Mesendoderm (in vitro differentiated cells): ENCODE data around the gene RCBTB2.
A peak's percentile ranks its signal among the peaks of the same experiment; 100 is the strongest.

Experiments
- DNase-seq: peaks from one replicate; pipeline ENCODE4 v3.0.0; 2013
- H2AK5ac ChIP-seq: 2 replicates; pipeline ENCODE4 v1.6.1; 2013; ENCODE audit warnings: low read length, inconsistent platforms
- H2BK120ac ChIP-seq: 2 replicates; pipeline ENCODE4 v1.6.1; 2013; ENCODE audit warnings: low read depth, mild to moderate bottlenecking, low read length, moderate library complexity, mixed read lengths
- H2BK15ac ChIP-seq: replicated peaks from 2 replicates; pipeline ENCODE4 v1.6.1; 2013; ENCODE audit warnings: low read depth, mild to moderate bottlenecking, moderate library complexity
- H2BK5ac ChIP-seq: 2 replicates; pipeline ENCODE4 v1.6.1; 2013; ENCODE audit warnings: low read length, inconsistent platforms
- H3K18ac ChIP-seq: 2 replicates; pipeline ENCODE4 v1.6.1; 2013; ENCODE audit warnings: mild to moderate bottlenecking, low read length, mixed read lengths
- H3K23ac ChIP-seq: one replicate; pipeline ENCODE4 v1.6.1; 2013; ENCODE audit warnings: low read length
- H3K27ac ChIP-seq: 2 replicates; pipeline ENCODE4 v1.5.1; 2013; ENCODE audit warnings: low read depth, mild to moderate bottlenecking, inconsistent platforms, low read length, moderate library complexity
- H3K27me3 ChIP-seq: 2 replicates; pipeline ENCODE4 v1.6.1; 2013; ENCODE audit warnings: low read length, control low read depth, mild to moderate bottlenecking, inconsistent platforms; ENCODE audit not compliant: insufficient read depth, poor library complexity
- H3K36me3 ChIP-seq: 2 replicates; pipeline ENCODE4 v1.6.1; 2013; ENCODE audit warnings: low read length, inconsistent platforms; ENCODE audit not compliant: control insufficient read depth, insufficient read depth
- H3K4ac ChIP-seq: one replicate; pipeline ENCODE4 v1.6.1; 2013; ENCODE audit warnings: low read depth, mild to moderate bottlenecking, low read length, moderate library complexity
- H3K4me1 ChIP-seq: 2 replicates; pipeline ENCODE4 v1.6.1; 2013; ENCODE audit warnings: low read depth, low read length, inconsistent platforms; ENCODE audit not compliant: control insufficient read depth
- H3K4me2 ChIP-seq: 2 replicates; pipeline ENCODE4 v1.6.1; 2013; ENCODE audit warnings: low read length
- H3K4me3 ChIP-seq: 2 replicates; pipeline ENCODE4 v1.5.1; 2013; ENCODE audit warnings: mild to moderate bottlenecking, low read length
- H3K56ac ChIP-seq: one replicate; pipeline ENCODE4 v1.6.1; 2013; ENCODE audit warnings: low read length
- H3K79me1 ChIP-seq: 2 replicates; pipeline ENCODE4 v1.6.1; 2013; ENCODE audit warnings: low read length, inconsistent platforms
- H3K79me2 ChIP-seq: 2 replicates; pipeline ENCODE4 v1.6.1; 2013; ENCODE audit warnings: mild to moderate bottlenecking, low read length; ENCODE audit not compliant: control insufficient read depth, insufficient read depth
- H3K9ac ChIP-seq: 2 replicates; pipeline ENCODE4 v1.6.1; 2013; ENCODE audit warnings: low read length, inconsistent platforms
- H4K5ac ChIP-seq: one replicate; pipeline ENCODE4 v1.6.1; 2013; ENCODE audit warnings: low read length
- H4K8ac ChIP-seq: one replicate; pipeline ENCODE4 v1.6.1; 2013; ENCODE audit warnings: low read depth, mild to moderate bottlenecking, control low read depth, low read length, moderate library complexity
- WGBS: extraction: QIAGEN DNeasy Blood & Tissue Kit; methylation state at CpG from one replicate; pipeline ENCODE4 v1.1.7; 2013; ENCODE audit warnings: low lambda C conversion rate, missing lambda C conversion rate; ENCODE audit not compliant: insufficient coverage; ENCODE audit errors: extremely low coverage; 5-methylcytosine and 5-hydroxymethylcytosine counted together

RCBTB2 gene

DNA sequence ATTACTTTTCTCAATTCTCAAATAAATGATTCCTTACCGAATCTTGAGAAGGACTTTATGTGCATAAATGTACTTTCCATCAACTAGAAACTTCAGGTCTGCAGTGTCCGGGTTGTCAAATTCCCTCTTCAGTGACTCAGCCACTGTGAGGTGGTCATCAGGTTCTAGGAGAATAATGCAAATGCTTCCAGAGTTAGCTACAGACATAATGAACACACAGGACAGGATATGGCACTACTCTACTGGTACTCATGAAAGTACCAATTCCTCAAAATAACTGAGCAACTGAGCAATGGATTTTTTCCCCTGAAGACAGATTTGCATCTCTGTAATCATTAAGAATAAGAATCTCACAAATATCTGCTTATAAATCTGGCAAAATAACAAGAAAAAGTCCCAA lies 31.2 kb downstream of the RCBTB2 start:
- WGBS: no CpG with 5 or more reads among the region's 2 CpGs
- no peak overlapping the region for H2BK15ac ChIP-seq
- DNase-seq: no peak
- no peaks in the 10 kb centered on the region for H3K79me1 ChIP-seq
- H3K79me2 ChIP-seq: no peaks in the 10 kb centered on the region
- no peak overlapping the region for H4K8ac ChIP-seq
- H2BK5ac ChIP-seq: no peak overlapping the region
- H3K18ac ChIP-seq: no peak overlapping the region
- no peaks in the 10 kb centered on the region for H3K27me3 ChIP-seq
- no peak overlapping the region for H2BK120ac ChIP-seq
- H4K5ac ChIP-seq: no peak overlapping the region
- H2AK5ac ChIP-seq: no peak overlapping the region
- H3K4ac ChIP-seq: no peak overlapping the region
- H3K27ac ChIP-seq: no peak overlapping the region
- H3K4me3 ChIP-seq: no peak overlapping the region
- H3K23ac ChIP-seq: no peak overlapping the region
- H3K4me2 ChIP-seq: no peak overlapping the region
- peaks cover 5% of the 10 kb centered on the region for H3K4me1 ChIP-seq
- H3K9ac ChIP-seq: no peak overlapping the region
- H3K56ac ChIP-seq: no peak overlapping the region
- no peaks in the 10 kb centered on the region for H3K36me3 ChIP-seq

DNA sequence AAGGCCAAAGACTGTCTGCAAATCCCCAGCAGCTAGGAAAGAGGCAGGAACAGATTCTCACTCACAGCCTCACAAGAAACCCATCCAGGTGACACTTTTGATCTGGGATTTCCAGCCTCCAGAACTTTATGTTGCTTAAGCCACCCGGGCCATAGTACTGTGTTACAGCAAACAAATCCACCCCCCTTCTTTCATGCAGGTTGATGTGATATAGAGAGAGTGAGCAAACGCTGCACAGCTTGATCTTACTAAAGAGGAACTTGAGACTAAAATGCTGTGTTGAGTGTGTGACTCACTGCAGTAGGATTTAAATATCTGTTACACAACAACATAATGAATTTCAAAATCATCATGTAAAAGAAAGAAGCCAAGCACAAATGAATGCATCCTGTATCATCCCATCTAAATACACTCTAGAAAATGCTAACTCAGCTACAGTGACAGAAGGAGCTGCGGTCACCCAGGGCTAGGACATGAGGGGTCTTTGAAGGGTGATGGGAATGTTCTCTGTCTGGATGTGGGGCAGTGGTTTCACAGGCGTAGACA lies 32.2 kb downstream of the RCBTB2 start:
- H3K79me1 ChIP-seq: no peaks in the 10 kb centered on the region
- no CpG with 5 or more reads among the region's 4 CpGs for WGBS
- H3K9ac ChIP-seq: no peak overlapping the region
- H3K18ac ChIP-seq: no peak overlapping the region
- H3K56ac ChIP-seq: no peak overlapping the region
- no peak overlapping the region for H3K4me2 ChIP-seq
- no peak overlapping the region for H4K8ac ChIP-seq
- H2BK15ac ChIP-seq: no peak overlapping the region
- H3K4me3 ChIP-seq: no peak overlapping the region
- no peak for DNase-seq
- H3K4me1 ChIP-seq: peaks cover 2% of the 10 kb centered on the region
- no peaks in the 10 kb centered on the region for H3K36me3 ChIP-seq
- H2BK5ac ChIP-seq: no peak overlapping the region
- no peaks in the 10 kb centered on the region for H3K79me2 ChIP-seq
- no peak overlapping the region for H3K27ac ChIP-seq
- H4K5ac ChIP-seq: no peak overlapping the region
- H2BK120ac ChIP-seq: no peak overlapping the region
- H2AK5ac ChIP-seq: no peak overlapping the region
- H3K4ac ChIP-seq: no peak overlapping the region
- H3K27me3 ChIP-seq: no peaks in the 10 kb centered on the region
- no peak overlapping the region for H3K23ac ChIP-seq

DNA sequence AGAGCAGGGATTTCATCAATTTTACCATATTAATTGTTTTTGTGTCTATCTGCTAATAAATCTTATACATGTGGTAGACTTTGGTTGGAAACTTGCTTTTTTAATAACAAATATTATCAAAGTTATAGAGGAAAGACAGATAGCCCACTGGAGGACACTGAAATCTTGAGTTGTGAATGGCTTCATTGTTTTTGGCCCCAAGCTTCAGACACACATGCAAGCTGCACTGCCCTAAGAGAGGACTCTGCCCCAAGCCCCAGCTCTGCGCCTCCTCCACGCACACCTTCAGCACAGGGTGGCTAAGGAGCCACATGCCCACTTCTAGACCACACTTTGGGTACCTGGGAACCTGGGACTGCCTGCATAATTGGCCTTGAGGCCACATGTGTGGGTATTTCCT lies 35.2 kb downstream of the RCBTB2 start:
- Histone ChIP-seq H3K4me1 (no peaks in the 10 kb centered on the region), H3K36me3 (no peaks in the 10 kb centered on the region), H3K27ac (no peak overlapping the region), H3K4ac (no peak overlapping the region), H3K56ac (no peak overlapping the region), H4K8ac (no peak overlapping the region), H3K79me2 (no peaks in the 10 kb centered on the region), H3K79me1 (no peaks in the 10 kb centered on the region), H3K23ac (peak overlapping the region; percentile 16), H3K4me2 (no peak overlapping the region), H3K4me3 (no peak overlapping the region), H3K27me3 (no peaks in the 10 kb centered on the region), H2BK5ac (no peak overlapping the region), H3K18ac (no peak overlapping the region), H3K9ac (no peak overlapping the region), H2BK15ac (no peak overlapping the region), H2AK5ac (no peak overlapping the region), H2BK120ac (no peak overlapping the region), H4K5ac (no peak overlapping the region)
- no CpG with 5 or more reads among the region's 2 CpGs for WGBS
- no peak for DNase-seq

- Histone ChIP-seq H3K4ac (no peak overlapping the region), H4K8ac (no peak overlapping the region), H3K18ac (no peak overlapping the region), H3K27me3 (no peaks in the 10 kb centered on the region), H3K79me1 (no peaks in the 10 kb centered on the region), H2BK15ac (no peak overlapping the region), H3K4me3 (no peak overlapping the region), H3K9ac (no peak overlapping the region), H3K36me3 (no peaks in the 10 kb centered on the region), H3K23ac (no peak overlapping the region), H3K4me1 (no peaks in the 10 kb centered on the region), H3K56ac (no peak overlapping the region), H3K27ac (no peak overlapping the region), H4K5ac (no peak overlapping the region), H2AK5ac (no peak overlapping the region), H3K4me2 (no peak overlapping the region), H3K79me2 (no peaks in the 10 kb centered on the region), H2BK5ac (no peak overlapping the region), H2BK120ac (no peak overlapping the region)
- no peak for DNase-seq
- WGBS: no CpG with 5 or more reads among the region's 7 CpGs
Observed at GRCh38 chr13:48496271-48497161, 36.4 kb downstream of the RCBTB2 start.

DNA sequence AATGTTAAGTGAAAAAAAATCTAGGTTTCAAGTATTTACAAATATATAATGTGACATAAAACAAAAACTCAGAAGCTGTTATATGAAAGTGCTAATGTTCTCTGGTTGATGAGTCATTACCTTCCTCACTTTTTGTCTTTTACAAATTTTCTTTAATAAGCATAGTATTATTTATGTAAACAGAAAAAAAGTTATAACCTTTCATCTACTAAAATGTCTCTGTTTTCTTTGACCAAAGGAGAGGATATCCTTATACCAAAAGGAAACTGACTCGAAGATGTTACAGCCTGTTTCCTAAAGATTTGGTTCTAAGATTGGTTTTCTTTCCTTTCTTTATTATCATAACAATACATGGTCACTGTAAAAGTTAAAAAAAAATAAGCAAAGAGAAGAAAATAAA lies 38.0 kb downstream of the RCBTB2 start:
- Histone ChIP-seq H2BK5ac (no peak overlapping the region), H3K4me2 (no peak overlapping the region), H4K8ac (no peak overlapping the region), H3K4ac (no peak overlapping the region), H3K56ac (no peak overlapping the region), H2BK120ac (no peak overlapping the region), H3K18ac (no peak overlapping the region), H3K4me1 (no peaks in the 10 kb centered on the region), H3K36me3 (no peaks in the 10 kb centered on the region), H2BK15ac (no peak overlapping the region), H3K4me3 (no peak overlapping the region), H3K9ac (no peak overlapping the region), H4K5ac (no peak overlapping the region), H3K27ac (no peak overlapping the region), H3K79me2 (no peaks in the 10 kb centered on the region), H2AK5ac (no peak overlapping the region), H3K79me1 (no peaks in the 10 kb centered on the region), H3K23ac (no peak overlapping the region), H3K27me3 (no peaks in the 10 kb centered on the region)
- WGBS: no CpG with 5 or more reads among the region's 1 CpG
- no peak for DNase-seq
